ENCODE measurements around the gene TNFRSF12A.

TNFRSF12A gene

DNA sequence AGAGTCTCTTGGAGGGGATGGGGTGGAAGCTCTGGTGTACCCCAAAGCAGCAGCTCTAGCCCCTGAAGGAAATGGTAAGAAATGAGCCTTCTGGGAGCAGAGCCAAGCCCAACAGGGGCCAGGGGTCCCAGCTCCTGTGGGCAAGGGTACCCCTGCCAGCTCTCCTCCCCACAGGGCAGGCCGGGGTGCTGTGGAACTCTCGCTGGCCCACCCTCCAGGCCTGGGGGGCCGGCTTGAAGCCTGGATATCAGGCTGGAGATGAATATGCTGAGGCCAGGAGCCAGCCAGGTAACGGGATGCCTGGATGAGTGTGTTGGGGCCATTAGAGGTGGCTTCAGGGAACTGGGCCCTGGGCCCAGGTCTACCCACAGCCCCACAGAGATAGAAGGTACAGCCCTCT is 19.6 kb upstream of the TNFRSF12A start:
- H3K27ac Mint-ChIP-seq: no peak overlapping the region
- ATAC-seq: no peak
- H3K4me1 Mint-ChIP-seq: peaks cover 7% of the 10 kb centered on the region
- peaks cover 57% of the 10 kb centered on the region for H3K27me3 Mint-ChIP-seq
- no peaks in the 10 kb centered on the region for H3K36me3 Mint-ChIP-seq
- no peaks in the 10 kb centered on the region for H3K9me3 Mint-ChIP-seq
- no peak overlapping the region for H3K4me3 Mint-ChIP-seq

DNA sequence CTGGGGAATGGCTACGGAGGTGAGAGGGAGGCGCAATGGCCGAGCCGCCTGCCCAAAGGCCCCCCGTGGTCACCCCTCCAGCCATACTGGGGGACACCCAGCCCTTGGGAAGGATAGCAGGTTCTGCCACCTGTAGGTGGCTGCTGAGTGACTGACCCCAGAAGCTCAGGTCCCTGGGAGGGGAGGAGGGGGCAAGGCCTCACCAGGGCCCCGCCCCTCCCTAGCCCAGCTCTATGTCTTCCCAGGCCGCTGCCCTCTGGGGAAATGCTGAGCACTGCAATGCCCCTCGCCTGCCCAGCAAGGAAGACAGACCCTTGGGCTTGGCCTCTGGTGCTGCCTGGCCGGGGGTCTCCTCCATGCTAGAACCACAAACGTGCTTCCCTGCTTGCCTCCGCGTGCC is 18.9 kb upstream of the TNFRSF12A start:
- peaks cover 56% of the 10 kb centered on the region for H3K27me3 Mint-ChIP-seq
- H3K4me1 Mint-ChIP-seq: peaks cover 7% of the 10 kb centered on the region
- H3K36me3 Mint-ChIP-seq: no peaks in the 10 kb centered on the region
- ATAC-seq: no peak
- no peak overlapping the region for H3K4me3 Mint-ChIP-seq
- H3K27ac Mint-ChIP-seq: no peak overlapping the region
- H3K9me3 Mint-ChIP-seq: no peaks in the 10 kb centered on the region

DNA sequence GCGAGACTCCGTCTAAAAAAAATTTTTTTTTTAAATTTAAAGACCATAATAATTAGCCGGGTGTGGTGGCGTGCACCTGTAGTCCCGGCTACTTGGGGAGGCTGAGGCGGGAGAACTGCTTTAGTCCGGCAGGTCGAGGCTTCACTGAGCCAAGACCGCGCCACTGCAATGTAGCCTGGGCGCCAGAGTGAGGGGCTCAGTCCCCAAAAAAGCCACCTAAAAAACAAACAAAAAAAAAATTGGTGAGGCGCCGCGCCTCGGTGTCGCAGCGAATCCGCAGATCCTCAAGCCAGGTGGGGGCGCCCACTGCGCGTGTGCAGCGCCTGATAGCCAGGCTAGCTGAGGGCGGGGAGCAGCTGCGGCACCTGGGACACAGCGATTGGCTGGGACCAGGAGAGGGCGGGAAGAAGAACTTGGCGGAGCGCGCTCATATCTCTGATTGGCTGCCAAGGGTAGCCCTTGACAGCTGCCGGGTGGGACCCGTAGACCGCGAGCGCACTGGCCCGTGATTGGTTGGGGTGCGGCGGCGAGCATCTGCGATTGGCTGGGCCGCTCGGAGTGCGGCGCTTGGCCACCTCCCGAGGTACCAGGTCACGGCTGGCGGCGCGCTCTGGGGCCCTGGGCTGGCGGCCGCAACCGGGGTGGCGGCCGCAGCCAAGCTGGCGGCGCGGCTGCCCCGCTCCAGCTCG is 16.4 kb upstream of the TNFRSF12A start:
- Mint-ChIP-seq H3K4me1 (peaks cover 29% of the 10 kb centered on the region), H3K4me3 (peak overlapping the region; percentile 59), H3K36me3 (no peaks in the 10 kb centered on the region), H3K27ac (no peak overlapping the region), H3K9me3 (no peaks in the 10 kb centered on the region), H3K27me3 (peaks cover 64% of the 10 kb centered on the region)
- peak; percentile 100 for ATAC-seq

DNA sequence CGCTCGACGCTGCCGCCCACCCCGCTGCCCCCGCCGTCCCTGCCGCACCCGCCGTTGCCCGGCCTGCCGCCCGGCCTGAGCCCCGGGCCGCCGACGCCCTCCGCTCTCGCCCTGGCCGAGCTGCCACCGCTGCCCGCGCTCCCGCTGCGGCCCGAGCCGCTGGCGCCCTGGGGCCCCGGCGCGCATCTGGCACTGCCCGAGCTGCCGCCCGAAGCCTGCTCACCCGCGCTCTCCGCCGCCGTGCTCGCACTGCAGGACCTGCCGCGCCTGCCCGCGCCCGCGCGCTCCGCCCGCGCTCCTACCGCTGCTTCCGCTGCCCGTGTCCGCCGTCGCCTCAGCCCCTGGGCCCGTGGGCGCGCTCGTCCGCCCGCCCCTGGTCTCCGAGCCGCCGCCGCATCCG is 15.8 kb upstream of the TNFRSF12A start:
- Mint-ChIP-seq H3K4me3 (peak overlapping the region; percentile 72), H3K9me3 (no peaks in the 10 kb centered on the region), H3K36me3 (no peaks in the 10 kb centered on the region), H3K4me1 (peaks cover 30% of the 10 kb centered on the region), H3K27ac (no peak overlapping the region), H3K27me3 (peaks cover 61% of the 10 kb centered on the region)
- ATAC-seq: peak; percentile 3

GRCh38 chr16:3004781-3005284 is 15.3 kb upstream of the TNFRSF12A start:
- Mint-ChIP-seq H3K9me3 (no peaks in the 10 kb centered on the region), H3K4me3 (peak overlapping the region; percentile 72), H3K27ac (no peak overlapping the region), H3K27me3 (peaks cover 56% of the 10 kb centered on the region), H3K36me3 (no peaks in the 10 kb centered on the region), H3K4me1 (peaks cover 30% of the 10 kb centered on the region)
- ATAC-seq: no peak

DNA sequence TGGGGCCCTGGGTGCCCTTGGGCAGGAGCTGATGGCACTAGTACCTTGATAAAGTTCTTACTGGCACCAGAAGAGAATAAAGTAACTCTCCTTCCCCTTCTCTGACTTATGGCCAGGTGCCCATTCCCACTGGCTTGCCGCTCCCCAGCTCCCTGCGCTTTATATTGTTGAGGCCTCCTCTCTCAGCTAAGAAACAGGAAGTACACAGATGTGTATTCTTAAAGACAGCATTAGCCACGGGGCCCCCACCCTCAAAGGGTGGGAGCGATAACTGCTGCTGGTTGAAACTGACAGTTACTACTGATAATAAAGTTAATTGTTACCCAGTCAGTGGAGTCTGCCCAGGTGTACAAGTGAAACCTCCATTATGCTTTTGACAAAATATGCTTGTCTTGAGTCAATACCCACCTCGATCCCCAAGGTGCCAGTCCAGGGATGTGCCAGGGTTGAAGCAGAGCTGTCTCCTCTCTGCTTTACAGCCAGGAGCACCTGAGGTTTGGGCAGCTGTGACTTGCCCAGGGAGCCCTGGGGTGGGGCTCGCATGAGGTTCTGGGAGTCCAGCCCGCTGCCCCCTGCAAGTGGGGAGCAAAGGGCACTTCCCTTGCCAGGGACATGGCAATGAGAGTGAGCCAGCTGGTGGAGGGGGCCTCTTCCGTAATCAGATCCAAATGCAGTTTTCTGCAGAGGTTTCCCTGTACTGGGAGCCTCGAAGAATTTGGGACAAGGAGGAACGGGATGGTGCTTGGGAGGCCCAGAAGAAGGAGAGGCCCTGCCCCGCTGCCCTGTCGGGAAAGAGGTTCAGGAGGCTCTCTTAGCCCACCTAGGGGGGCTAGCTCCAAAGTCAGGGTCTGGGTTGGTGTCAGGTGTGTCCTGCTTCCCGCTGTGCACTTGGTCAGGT is 12.9 kb upstream of the TNFRSF12A start:
- peaks cover 30% of the 10 kb centered on the region for H3K4me1 Mint-ChIP-seq
- H3K9me3 Mint-ChIP-seq: no peaks in the 10 kb centered on the region
- H3K4me3 Mint-ChIP-seq: no peak overlapping the region
- H3K36me3 Mint-ChIP-seq: no peaks in the 10 kb centered on the region
- no peak overlapping the region for H3K27ac Mint-ChIP-seq
- ATAC-seq: no peak
- peaks cover 58% of the 10 kb centered on the region for H3K27me3 Mint-ChIP-seq

GRCh38 chr16:3007957-3008689 is 12.0 kb upstream of the TNFRSF12A start:
- H3K36me3 Mint-ChIP-seq: no peaks in the 10 kb centered on the region
- no peak overlapping the region for H3K4me3 Mint-ChIP-seq
- no peaks in the 10 kb centered on the region for H3K9me3 Mint-ChIP-seq
- H3K27me3 Mint-ChIP-seq: peaks cover 66% of the 10 kb centered on the region
- H3K27ac Mint-ChIP-seq: no peak overlapping the region
- no peak for ATAC-seq
- peaks cover 30% of the 10 kb centered on the region for H3K4me1 Mint-ChIP-seq

GRCh38 chr16:3008690-3009037 is 11.5 kb upstream of the TNFRSF12A start:
- peaks cover 71% of the 10 kb centered on the region for H3K27me3 Mint-ChIP-seq
- no peak for ATAC-seq
- H3K9me3 Mint-ChIP-seq: no peaks in the 10 kb centered on the region
- no peaks in the 10 kb centered on the region for H3K36me3 Mint-ChIP-seq
- no peak overlapping the region for H3K4me3 Mint-ChIP-seq
- no peak overlapping the region for H3K27ac Mint-ChIP-seq
- peaks cover 30% of the 10 kb centered on the region for H3K4me1 Mint-ChIP-seq

- Mint-ChIP-seq H3K27ac (no peak overlapping the region), H3K27me3 (peaks cover 78% of the 10 kb centered on the region), H3K36me3 (no peaks in the 10 kb centered on the region), H3K4me3 (no peak overlapping the region), H3K9me3 (no peaks in the 10 kb centered on the region), H3K4me1 (peaks cover 27% of the 10 kb centered on the region)
- ATAC-seq: no peak
These were observed 10.4 kb upstream of the TNFRSF12A start for GRCh38 chr16:3009568-3010390.

DNA sequence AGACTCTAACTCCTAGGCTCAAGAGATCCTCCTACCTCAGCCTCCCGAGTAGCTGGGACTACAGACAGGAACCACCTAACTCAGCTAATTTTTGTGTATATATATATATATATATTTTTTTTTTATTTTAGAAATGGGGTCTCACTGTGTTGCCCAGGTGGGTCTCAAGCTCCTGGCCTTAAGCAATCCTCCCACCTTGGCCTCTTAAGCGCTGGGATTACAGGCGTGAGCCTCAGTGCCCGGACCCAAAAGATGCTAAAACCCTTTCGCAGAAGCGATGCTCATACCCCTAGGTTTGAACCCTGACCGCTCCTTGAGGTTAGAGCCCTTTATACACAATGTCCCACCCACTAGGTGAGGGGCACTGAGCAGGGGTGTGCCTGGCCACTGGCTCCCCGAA is 9.7 kb upstream of the TNFRSF12A start:
- H3K4me3 Mint-ChIP-seq: no peak overlapping the region

GRCh38 chr16:3012246-3012645 is 7.9 kb upstream of the TNFRSF12A start:
- peaks cover 63% of the 10 kb centered on the region for H3K27me3 Mint-ChIP-seq
- no peak for ATAC-seq
- H3K4me1 Mint-ChIP-seq: peaks cover 16% of the 10 kb centered on the region
- H3K36me3 Mint-ChIP-seq: no peaks in the 10 kb centered on the region
- no peak overlapping the region for H3K27ac Mint-ChIP-seq
- no peak overlapping the region for H3K4me3 Mint-ChIP-seq
- no peaks in the 10 kb centered on the region for H3K9me3 Mint-ChIP-seq

More for the DNA sequence above, 9.7 kb upstream of the TNFRSF12A start:
- Mint-ChIP-seq H3K9me3 (no peaks in the 10 kb centered on the region), H3K27ac (no peak overlapping the region), H3K36me3 (no peaks in the 10 kb centered on the region), H3K4me1 (peaks cover 23% of the 10 kb centered on the region), H3K27me3 (peaks cover 72% of the 10 kb centered on the region)
- no peak for ATAC-seq

GRCh38 chr16:3012828-3013420 is 7.2 kb upstream of the TNFRSF12A start, which contains the start of gene CLDN9:
CLDN9 (plus strand) TSS chr16:3012923; CDS start chr16:3013363, 440 bp downstream.
- peaks cover 11% of the 10 kb centered on the region for H3K4me1 Mint-ChIP-seq
- H3K9me3 Mint-ChIP-seq: no peaks in the 10 kb centered on the region
- no peaks in the 10 kb centered on the region for H3K36me3 Mint-ChIP-seq
- peaks cover 63% of the 10 kb centered on the region for H3K27me3 Mint-ChIP-seq
- H3K27ac Mint-ChIP-seq: no peak within 1 kb of the TSS
- no peak for ATAC-seq
- no peak within 1 kb of the TSS for H3K4me3 Mint-ChIP-seq

- Mint-ChIP-seq H3K27me3 (peaks cover 63% of the 10 kb centered on the region), H3K9me3 (no peaks in the 10 kb centered on the region), H3K4me1 (peaks cover 9% of the 10 kb centered on the region), H3K36me3 (no peaks in the 10 kb centered on the region), H3K27ac (no peak overlapping the region), H3K4me3 (no peak overlapping the region)
- ATAC-seq: peak; percentile 15
These were observed 6.6 kb upstream of the TNFRSF12A start for GRCh38 chr16:3013491-3013951.

DNA sequence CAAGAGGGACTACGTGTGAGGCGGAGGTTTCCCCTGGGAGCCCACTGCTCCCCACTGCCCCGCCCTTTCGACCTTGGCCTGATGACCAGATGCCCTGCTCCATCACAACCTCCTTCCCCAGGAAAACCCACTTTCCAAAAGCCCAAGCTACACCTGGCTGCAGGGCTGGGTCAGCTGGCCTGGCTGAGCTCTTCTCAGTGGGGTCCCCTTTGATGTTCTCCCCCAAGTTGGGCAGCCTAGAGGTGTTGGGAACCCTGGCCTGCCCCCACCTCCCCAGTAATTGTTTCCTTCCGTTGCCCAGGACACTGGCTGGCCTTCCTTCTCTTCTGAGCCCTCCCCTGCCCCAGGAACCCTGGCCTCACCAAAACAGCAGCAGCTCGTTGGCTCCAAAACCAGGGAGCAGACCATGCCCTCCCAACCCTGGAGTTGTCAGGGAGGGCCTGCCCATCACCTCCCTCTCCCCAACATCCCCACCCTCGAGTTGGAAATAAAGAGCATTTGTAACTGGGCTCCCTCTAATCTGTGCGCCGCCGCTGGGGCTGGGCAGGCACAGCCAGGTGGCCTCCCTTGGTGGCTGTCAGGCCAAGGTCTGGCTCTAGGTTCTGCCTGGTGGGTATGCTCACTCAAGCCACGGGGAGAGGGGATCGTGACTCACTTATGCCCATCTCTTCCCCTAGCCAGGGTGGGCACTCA is 6.0 kb upstream of the TNFRSF12A start:
- Mint-ChIP-seq H3K4me3 (no peak overlapping the region), H3K27ac (no peak overlapping the region), H3K4me1 (peaks cover 6% of the 10 kb centered on the region), H3K9me3 (no peaks in the 10 kb centered on the region), H3K27me3 (peaks cover 61% of the 10 kb centered on the region), H3K36me3 (no peaks in the 10 kb centered on the region)
- no peak for ATAC-seq
